A204.1 (cell line): ENCODE results near the gene GRM8.

ENCODE experiments used
- FAIRE-seq: peaks from 2 replicates; lab custom pipeline; 2012; peaks lifted over from hg19 to GRCh38; lab: Jason Lieb, UNC

GRM8 gene

GRCh38 chr7:126501617-126502016, 751.1 kb downstream of the GRM8 start:
- no peak for FAIRE-seq

- FAIRE-seq, result no peak
Measured at GRCh38 chr7:126499481-126499880, 753.3 kb downstream of the GRM8 start.

- no peak for FAIRE-seq
Measured at GRCh38 chr7:126495733-126496132, 757.0 kb downstream of the GRM8 start.

DNA sequence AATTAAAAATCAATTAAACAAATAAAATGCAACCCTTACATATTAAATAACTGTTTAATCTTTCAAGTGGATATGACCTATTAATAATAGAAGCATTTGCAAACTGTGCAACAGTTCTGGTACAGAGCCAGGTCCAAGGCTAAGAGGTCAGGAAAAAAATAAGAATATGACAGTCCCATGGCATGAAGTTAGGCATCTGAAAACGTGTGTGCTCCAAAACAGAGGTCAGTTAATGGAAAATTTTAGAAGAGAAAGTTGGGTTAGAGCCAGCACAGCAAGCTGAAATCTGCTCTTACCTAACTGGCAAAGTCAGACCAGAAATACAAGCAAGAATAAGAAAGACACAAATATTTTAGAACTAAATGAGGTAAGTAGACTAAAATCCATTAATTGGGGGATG, 757.7 kb downstream of the GRM8 start:
- FAIRE-seq, result no peak

DNA sequence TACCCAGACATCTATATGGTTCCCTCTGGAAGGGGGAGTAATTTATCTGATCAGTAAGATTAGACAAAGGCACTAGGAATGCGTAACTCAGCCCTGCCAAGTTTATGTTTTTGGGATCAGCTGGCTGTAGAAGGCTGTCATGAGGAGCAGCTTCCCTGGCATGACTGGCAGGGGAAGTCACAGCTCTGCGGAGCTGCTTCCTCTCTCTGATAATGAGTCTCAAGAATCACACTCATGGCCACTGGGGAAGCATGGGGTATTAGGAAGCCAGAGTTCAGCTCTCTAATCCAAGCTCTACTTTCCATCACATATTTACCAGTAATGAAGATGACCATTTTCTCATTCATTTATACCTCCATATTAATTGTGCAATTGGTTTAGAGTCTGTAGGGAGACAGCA, 758.9 kb downstream of the GRM8 start:
- FAIRE-seq, result no peak

DNA sequence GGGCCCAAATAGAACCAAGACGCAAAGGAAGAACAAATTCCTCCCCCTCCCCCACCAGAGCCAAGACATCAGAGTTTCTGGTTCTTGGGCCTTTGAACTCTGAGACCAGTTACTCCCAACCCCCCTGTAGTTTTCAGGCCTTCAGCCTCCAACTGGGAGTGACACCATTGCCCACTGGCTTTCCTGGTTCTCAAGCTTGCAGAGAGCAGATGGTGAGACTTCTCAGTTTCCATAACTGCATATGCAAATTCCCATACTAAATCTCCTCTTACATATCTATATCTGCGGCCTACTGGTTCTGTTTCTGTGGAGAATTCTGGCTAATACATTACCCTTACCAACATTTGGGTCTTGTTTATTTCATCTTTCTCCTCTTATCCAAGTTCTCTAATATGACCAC, 762.9 kb downstream of the GRM8 start:
- no peak for FAIRE-seq

DNA sequence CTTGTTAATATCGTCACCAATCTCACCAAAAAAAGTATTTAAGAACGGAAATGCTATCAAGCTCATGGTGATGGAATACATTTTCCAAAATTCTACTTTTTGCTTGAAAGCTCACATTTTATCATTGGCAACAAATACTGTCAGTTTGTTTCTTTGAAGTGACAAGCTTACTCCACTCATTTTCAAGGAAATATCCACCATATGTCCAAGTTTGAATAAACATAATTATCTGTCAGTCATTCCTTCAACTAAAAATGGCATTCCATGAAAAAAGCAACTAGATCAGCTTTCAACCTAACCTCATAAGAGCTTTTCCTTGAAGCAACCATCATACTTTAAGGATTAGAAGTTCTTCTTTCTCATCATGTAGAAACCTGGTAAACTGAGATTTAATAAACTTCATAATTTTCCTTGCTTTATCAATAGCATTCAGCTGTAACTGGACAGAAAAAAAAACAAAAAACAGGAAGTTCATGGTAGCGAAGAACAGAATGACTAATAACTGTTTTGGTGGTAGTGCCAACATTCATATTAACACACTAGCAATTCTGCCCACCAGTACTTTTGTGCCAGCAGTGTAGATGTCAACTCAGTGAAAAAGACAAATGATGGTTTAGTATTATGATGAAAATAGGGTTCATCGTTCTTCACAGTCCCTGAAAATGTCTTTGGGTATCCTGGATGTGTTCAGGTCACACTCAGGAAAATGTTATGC, 764.9 kb downstream of the GRM8 start:
- FAIRE-seq, result no peak

GRCh38 chr7:126486806-126487205, 765.9 kb downstream of the GRM8 start:
- FAIRE-seq, result no peak

GRCh38 chr7:126485791-126486190, 767.0 kb downstream of the GRM8 start:
- no peak for FAIRE-seq

GRCh38 chr7:126483972-126484371, 768.8 kb downstream of the GRM8 start:
- FAIRE-seq, result no peak

- FAIRE-seq, result no peak
Measured at GRCh38 chr7:126472825-126473224, 779.9 kb downstream of the GRM8 start.

DNA sequence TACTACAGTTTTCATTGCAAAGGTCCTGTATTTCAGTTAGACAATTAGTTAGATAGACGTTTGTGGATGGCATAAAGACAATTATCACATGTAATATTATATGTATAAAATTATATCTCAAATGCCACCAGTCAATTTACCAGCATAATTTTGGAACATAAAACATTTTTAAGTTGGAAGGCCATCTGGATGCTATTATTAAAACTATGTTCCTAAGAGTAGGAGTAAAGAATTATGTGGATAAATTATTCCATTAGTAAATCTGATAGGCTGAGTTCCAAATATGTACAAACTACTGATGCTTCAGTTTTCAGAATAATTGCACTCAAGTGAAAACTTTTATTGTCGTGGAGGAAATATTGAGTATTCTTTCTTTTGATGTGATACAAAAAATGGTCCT, 790.3 kb downstream of the GRM8 start:
- FAIRE-seq, result peak; percentile 6

- no peak for FAIRE-seq
Measured at GRCh38 chr7:126460664-126461063, 792.1 kb downstream of the GRM8 start.

- no peak for FAIRE-seq
Measured at GRCh38 chr7:126453104-126453503, 799.6 kb downstream of the GRM8 start.

- FAIRE-seq, result no peak
Measured at GRCh38 chr7:126450269-126450671, 802.5 kb downstream of the GRM8 start.

GRCh38 chr7:126449611-126450268, 803.0 kb downstream of the GRM8 start:
- FAIRE-seq, result no peak

DNA sequence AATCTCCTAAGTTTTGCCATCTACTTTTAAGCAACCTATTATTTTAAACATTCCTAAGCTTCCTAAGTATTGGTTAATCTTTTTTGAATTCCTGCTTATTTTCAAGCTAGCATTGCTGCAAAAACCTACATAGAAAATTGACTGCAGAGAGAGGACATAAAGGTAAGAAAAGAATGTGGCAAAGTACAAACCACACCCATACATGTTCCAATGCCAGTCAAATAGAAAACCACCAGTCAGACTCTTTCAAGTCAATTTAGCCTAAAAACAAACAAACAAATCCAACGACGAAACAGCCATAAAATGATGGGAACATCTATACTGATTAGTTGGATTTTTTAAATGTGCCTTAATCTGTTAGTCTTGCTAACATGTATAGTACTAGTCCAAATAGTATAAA, 804.8 kb downstream of the GRM8 start:
- no peak for FAIRE-seq

GRCh38 chr7:126445991-126446390, 806.8 kb downstream of the GRM8 start:
- no peak for FAIRE-seq

DNA sequence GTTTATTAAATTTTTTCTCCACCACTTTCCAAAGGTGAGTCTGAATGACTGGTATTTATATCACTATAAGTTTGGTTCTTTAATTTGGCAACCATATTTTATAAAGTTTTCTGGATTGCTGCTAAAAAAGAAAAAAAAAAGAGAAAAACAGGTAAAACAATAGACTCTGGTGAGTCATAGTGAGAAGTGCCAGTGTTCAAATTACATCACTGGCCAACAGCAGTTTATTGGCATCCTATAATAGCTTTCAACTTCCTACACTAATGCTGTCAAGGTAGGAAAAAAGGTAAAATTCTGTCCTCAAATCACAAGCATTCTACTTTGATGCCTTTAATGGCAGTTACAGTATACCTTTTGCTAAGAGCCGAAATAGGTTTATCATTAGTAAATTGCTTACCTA, 808.8 kb downstream of the GRM8 start:
- FAIRE-seq, result no peak

GRCh38 chr7:126442908-126443307, 809.8 kb downstream of the GRM8 start:
- FAIRE-seq, result no peak

DNA sequence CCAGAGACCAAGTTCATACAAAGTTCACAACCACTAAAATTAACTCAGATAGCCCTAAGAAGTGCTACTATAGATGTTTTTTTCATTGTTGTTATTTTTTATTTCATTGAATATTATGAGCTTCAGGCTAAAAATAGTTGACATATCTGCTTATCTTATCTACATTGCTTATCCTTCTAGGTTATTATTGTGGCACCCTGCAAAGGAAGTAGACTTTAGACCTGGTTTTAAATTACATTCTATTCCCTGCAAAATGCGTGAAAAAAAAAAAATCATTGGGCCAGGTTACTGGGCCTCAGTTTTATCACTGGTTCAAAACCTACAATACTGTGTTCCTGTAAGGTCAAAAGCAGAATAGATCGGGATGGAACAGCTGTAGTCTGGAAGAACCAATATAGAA, 811.0 kb downstream of the GRM8 start:
- FAIRE-seq, result no peak

- peak; percentile 30 for FAIRE-seq
Measured at GRCh38 chr7:126440542-126440941, 812.2 kb downstream of the GRM8 start.

DNA sequence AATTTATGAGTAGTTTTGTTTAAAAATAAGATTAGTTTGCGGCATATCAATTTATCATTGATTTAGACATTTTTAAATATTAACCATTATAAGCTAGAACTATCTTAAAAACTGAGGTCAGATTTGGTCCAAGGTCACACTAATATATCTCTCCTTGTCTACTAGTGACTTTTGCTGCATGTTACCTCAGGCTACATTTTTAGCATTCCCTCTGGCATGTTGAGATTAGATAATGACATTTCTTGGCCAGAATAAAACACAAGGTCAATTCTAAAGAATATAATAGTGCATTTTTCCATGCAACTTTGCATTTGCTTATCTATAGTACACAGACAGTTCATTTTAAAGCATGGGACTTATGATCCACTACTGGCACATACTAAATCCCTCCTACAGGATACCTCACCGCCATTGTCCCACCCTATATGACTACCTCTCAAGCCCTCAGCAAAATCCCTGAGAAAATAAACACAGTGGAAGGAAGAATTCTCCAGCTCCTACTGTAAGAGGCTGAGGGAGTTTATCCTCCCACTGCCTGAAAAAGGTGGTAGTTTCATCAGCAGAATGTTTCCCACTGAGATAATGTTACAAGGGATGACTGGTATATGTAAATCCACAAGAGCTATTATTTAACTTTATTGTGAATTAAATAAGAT, 816.4 kb downstream of the GRM8 start:
- no peak for FAIRE-seq

DNA sequence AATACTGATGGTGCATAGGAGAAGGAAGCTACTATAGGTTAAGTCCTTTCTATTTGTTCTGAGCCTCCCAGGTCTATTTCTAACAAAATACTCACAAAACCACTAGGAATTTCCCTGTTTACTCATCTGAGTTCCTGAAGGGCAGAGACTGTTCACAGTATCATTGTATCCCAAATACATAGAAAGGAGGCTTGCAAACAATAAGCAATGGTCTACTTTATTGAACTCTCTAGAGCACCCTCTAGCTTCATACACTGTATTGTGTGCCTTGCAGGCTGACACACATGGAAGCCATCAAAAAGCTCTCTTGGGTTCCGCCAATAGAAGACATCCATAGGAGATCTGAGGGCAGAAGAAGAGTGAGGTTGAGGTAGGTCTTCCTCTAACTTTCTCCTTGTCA, 826.1 kb downstream of the GRM8 start:
- FAIRE-seq, result no peak
